GM12865 (cell line): ENCODE measurements around the gene STX18.

Experiments used
- DNase-seq: peaks from one replicate; pipeline ENCODE4 v3.0.0; 2010; ENCODE audit warnings: low read depth
- H3K4me3 ChIP-seq: 2 replicates; pipeline ENCODE4 v1.5.1; 2011; ENCODE audit warnings: mild to moderate bottlenecking, low read depth, low read length, control low read depth
- CTCF ChIP-seq: IDR thresholded peaks from 2 replicates; pipeline ENCODE4 v1.5.1; 2011; ENCODE audit warnings: low read length, control low read depth, low read depth, inconsistent platforms; ENCODE audit not compliant: insufficient read depth; ENCODE audit errors: missing control alignments

Gene STX18

DNA sequence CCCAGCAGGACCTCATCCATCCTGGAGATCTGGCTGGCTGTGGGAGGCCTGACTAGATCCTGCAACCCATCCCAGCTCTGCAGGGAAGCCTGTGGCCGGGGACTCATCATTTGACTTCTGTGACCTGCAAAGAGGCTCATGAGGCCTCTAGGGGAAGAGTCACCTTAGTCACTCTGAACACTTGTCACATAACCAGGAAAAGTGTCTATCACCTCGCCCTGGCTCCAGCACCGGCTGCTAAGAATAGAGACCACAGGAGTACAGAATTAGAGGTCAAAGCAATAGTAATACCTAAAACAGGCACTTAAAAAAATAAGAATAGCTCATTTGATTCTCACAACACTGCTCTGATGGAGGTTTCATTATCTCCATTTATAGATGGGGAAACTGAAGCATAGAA lies 158.8 kb downstream of the STX18 start:
- TF ChIP-seq CTCF = no peak
- no peak for DNase-seq
- no peak overlapping the region for H3K4me3 ChIP-seq

DNA sequence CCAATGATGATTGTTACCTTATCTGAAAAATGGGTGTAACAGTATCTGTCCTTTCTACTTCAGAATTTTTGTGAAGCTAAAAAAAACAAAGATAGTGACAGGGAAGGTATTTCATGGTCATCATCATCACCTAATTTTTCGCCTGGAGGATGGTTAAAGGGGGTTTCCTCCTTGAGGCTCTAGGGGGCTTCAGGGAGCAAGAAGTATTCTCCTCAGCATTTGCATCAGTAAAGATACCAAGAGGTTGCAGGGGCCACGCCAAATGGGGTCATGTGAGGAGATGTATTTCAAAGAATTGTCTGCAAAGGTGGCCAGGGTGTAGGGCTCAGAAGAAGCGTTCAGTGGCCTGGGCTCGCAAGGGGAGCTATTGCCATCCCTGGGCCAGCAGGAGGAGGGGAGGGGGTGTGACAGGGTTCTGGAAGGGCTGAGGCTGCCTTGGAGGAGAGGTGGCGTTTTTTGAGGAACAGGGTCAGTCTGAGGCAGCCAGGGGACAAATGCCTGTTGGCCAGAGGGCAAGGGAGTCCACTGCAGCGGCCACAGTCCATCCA lies 162.2 kb downstream of the STX18 start:
- no peak for DNase-seq
- no peak overlapping the region for H3K4me3 ChIP-seq
- no peak for TF ChIP-seq CTCF

DNA sequence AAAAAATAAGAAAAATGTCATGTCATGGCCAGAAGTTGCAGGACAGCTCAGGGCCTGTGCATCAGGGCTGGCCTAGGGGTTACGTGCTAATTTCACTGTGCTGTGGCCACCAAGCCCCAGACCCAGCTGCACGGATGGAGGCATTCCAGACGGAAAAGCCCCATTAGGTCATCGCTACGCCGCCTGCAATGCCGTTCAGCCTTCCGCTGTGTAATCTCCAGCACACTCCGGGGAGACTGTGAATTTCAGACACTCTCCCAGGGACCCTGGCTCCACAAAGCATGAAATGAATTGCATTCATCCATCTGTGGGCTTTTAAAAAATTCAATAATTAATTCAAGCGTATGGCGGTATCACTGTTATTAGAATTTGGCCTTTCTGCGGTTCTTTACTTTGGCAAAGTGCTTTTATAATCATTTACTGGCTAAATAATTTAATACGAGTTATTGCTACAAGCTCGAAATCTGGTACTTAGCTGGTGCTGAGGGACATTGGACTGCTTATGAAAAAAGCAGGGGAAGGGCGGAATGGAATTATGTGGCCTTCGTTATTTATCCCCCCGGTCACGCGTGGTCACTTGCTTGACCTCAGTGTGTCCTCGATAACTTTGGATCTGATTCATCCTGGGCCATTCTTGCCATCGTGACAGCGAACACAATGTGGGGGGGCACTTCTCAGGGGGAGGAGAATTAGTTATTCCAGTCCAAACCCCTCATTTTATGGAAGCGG lies 164.0 kb downstream of the STX18 start:
- no peak overlapping the region for H3K4me3 ChIP-seq
- no peak for DNase-seq
- TF ChIP-seq CTCF = no peak

DNA sequence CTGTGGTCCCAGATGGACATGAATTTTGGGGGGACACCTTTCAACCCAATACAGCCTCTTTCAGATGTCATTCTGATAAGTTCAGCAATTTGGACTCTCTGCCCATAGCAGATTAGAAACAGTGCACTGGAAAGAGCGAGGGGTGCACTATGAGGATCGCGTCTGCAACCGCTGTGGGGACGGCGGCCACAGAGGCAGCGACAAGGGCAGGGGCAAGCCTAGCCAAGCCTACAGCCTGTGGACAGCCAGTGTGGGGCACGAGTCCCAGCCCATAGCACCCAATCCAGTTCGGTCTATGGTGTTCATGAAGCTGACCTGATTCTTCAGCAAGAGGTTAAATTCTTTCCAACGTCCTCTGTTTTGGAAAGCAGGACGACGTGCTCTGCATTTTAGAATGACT lies 164.7 kb downstream of the STX18 start:
- DNase-seq = no peak
- H3K4me3 ChIP-seq = no peak overlapping the region
- TF ChIP-seq CTCF = no peak

GRCh38 chr4:4376074-4376473 lies 165.8 kb downstream of the STX18 start:
- no peak for DNase-seq
- H3K4me3 ChIP-seq = no peak overlapping the region
- no peak for TF ChIP-seq CTCF

GRCh38 chr4:4374388-4375098 lies 167.3 kb downstream of the STX18 start:
- no peak for DNase-seq
- TF ChIP-seq CTCF = no peak
- H3K4me3 ChIP-seq = no peak overlapping the region
